HG03039 (cell line): Measurements from ENCODE around the gene KIRREL3.

Experiments
- ATAC-seq: cut with Tn5 transposase; IDR thresholded peaks from one replicate; pipeline ENCODE4 v1.9.1; 2021; ENCODE audit warnings: mild to moderate bottlenecking, moderate library complexity; ENCODE audit not compliant: unreplicated experiment

Gene KIRREL3

DNA sequence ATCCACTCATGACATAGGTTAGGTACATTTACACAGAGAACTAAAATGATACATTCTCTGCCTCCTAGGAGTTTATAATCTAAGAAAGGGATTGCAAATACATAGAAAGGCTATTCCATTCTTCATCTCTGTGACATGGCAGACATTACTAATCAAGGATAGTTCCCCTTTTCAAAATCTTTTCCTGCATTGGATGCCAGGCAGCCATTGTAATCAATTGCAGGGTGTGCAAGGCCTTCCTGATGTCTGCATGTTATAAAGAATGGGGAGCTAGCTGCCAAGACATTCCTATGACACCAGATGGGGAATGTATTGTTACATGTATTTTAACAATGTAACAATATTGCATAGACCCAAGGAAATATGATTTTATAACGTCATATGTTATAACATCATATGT, 82.0 kb downstream of the KIRREL3 start:
- ATAC-seq: no peak

DNA sequence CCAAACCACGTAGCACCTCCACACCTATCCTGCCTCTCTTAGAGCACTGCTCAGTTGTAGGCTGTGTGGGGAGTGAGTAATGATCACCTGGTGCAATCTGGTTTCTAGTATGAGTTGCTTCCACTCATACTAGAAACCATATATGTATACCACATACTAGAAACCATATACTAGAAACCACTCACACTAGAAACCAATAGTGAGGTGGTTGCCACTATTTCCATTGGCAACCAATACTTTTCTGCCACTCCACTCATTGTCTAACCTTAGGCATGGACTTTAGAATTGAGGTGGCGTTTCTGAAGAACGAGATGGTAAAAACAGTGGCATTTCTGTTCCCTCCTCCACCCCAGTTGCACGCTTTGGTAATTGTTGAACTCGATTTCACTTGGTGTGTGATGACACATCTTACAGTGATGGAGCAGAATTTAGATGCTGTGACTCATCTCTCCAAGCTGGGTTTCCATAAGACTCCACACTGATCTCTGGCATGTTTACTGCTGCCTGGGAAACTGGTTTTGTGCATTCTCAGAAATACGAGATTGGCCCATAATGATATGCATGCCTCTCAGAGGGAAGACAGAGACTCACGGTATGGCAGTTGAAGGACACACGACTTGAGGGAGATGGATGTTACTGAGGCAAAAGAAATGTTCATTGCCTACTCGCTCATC, 82.9 kb downstream of the KIRREL3 start:
- peak; percentile 95 for ATAC-seq

DNA sequence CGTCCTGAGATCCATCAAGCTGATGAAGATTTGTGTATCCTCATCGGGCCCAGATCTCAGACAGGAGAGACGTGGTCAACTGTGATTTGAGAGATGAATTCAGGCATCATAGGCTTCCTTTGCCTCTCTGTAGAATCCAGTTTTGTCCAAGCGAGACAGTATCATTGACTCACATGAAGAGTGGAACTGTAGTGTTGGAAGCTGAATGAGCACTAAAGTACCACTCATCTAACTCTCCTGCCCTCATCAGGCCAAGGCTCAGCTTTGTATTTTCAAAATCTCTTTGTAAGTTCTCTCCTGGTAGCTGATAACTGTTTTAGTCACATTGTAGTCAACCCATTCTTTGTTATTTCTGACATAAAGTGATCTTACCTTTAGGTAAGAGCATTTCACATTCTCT, 85.1 kb downstream of the KIRREL3 start:
- ATAC-seq: no peak

DNA sequence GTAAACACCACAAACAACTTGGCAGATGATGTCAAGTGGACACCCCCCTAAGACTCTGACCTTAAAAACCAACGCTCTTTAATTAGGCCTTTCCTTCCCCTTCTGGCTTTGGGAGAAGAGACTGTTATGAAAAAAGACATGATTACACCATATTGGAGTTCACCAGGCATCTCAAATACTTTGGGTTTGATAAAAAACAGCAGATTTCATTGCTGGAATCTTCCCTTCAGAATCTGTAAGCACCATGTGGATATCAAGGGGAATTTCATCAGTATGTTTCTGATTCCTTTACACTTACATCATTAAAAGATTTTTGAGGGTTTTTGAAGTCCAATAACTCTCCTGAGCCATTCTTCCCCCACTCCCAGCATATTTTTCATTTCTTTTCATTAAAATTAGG, 85.6 kb downstream of the KIRREL3 start:
- ATAC-seq: no peak

DNA sequence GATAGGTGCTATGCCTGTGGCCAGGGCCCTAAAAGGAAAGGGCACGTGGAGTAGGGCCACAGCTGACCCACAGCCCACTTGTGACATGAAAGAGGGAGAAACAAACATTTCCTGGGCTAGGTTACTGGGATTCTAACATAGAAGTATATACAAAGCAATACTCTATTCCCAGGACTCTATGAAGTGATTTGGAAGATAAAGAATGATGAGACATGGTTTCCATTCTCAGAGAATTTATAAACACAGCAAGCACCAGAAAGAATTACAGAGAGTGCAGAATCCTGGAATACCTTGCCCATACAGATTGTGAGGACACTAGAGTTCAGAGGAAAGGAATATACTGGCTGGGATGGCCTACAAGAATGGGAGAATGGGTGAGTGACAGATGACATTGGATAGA, 86.4 kb downstream of the KIRREL3 start:
- ATAC-seq: no peak

DNA sequence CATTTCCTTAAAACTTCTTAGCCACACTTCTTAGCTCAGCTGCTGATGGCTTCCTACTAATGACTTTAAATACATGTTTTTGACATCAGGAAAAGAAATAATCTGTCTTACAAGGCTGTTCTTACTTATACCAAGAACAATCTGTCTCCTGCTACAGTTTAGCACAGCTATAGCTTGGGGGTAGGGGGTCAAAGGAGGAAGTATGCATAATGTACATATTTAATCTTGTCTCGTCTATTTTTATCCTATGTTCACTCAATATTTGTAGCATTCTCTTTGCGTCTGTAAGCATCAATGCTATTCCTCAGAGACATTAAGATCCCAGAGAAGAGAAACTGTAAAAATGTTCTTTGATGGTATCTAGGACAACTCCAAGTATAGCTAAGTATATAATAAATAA, 96.0 kb downstream of the KIRREL3 start:
- ATAC-seq: no peak

DNA sequence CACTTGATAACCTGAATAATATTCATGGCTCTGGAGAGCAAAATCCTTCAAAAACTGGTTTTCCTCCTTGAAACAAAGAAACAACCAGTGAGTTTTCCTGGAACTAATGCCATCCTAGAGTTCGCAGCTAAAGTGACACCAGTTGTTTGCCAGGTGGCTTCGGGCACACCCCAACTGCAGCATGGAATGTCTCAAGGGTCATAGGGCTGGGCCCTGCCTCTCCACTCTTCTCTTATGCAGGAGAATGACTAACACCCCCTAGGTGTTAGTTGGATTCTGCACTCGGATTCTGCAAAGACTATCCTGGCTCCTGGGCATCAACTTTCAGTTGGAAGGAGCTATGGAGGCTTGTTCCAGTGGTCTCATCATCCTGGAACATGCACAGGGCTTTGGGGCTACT, 98.8 kb downstream of the KIRREL3 start:
- no peak for ATAC-seq

DNA sequence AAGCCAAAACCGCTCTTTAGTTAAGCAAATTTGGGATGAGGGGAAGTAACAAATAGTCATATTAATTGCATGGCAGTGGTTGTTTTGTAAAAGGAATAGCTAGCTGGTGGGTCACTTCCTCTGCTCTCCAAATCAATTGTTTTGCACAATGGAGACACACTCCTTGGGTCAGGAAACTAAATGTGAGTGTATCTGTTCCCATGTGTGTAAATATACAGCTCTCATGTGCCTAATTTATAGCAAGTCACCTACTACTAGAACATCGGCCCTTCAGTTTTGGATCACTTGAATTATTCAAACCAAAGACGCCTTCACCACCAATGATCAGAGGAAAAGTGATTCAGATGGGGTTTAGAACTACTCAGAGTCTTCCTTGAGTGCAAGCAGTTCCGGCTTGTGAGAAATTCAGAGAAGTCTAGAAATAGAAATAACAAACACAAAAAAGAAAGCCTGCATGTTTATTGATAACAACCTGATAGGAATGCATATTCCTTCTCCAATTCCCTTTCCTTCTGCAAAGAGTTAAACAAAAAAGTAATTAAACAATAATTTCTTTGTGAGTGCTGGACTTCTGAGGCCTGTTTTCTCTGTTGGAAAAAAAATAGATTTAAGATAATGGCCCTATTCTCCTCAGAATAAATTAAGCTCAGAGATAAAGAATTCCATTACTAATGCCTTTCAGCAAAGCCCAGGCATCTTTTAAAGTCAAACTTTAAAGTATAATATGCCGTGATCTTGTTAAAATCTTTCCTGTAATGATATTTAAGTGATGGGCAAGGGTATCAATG, 100.4 kb downstream of the KIRREL3 start:
- no peak for ATAC-seq

DNA sequence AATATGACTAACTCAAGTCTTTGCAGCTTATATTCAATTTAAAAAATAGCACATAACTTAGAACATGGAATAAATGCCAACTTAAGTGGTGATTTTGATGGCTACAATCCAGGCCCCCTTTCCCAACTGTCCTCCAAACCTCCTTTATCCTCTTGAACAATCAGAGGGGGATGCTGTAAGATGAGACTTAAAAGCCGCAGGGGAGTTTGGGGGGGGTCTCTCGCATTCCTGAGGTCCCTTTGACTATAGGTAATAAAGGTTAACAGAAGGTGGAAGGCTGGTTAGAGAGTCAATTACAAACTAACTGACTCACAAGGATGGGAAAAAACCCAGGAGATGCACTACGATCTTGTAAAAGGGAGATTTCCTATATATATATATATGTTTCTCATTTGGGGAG, 101.8 kb downstream of the KIRREL3 start:
- ATAC-seq: no peak

DNA sequence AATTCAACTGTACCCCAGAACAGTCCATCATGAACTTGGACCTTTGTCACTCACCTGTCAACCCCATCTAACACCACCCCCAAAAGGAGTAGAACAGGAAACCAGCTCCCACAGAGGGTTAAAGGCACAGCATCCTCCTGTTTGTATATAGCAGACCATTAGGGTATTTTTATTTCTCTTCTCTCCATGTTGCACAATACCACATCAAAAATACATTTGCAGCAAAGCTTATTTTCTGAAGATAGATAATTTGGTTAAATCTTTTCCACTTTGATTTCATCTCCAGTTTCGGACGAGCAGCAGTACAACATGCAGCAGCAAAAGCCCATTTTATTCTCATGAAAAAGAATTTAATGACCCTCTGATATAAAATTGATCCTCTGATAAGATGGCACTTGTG, 103.1 kb downstream of the KIRREL3 start:
- ATAC-seq: no peak

DNA sequence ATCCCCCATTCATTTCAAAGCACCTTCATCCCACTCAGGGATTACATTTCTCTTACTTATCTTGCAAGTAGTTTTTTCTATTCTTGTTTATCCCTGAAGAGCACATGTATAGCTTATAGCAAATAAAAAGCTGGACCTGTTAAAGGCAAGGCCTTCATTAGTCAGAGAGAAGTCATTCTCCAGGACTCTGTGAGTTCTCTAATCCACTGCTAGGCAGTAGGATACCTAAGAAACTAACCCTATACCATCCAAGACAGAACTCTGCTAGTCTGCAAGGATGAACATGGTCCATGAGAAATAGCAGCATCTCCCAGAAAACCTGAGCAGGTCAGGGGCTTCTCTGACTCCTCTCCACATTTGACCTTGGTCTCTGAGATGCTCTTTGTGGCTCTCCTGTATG, 104.5 kb downstream of the KIRREL3 start:
- no peak for ATAC-seq

DNA sequence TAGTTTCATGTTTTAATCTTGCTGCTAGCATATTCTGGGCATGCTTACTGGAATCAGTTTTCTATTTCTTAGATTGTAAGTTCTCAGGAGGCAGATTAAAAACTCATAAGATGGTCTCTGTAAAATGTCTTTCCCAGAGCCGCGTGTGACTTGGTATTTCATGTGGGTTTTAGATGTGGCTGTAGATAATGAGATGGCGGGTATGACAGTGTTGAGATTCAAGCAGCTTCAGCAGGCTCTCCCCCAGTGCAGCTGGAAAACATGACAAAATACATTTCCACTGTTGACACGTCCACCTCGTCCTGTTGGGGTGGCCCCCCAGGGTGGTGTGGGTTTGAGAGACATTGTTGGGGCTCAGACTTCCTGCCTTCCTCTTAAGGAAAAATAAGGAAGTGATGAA, 106.8 kb downstream of the KIRREL3 start:
- no peak for ATAC-seq

DNA sequence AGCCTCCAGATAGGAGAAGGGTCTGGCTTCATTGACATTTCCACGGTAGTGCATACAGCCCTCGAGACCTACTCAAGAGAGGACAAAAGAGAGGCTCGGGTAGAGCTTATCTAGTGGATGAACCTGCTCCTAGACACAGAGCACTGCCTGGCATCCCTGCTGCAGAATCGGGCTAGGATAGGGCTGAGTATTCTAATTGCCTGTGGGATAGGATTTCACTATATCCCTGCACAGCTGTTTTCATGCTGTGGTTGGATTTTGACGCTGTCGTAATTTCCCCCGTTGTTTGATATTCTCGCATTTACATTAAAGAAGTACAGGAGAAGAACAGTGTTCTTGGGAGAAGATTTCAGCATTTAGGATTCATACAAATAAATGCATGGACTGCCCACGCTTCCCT, 107.8 kb downstream of the KIRREL3 start:
- no peak for ATAC-seq

DNA sequence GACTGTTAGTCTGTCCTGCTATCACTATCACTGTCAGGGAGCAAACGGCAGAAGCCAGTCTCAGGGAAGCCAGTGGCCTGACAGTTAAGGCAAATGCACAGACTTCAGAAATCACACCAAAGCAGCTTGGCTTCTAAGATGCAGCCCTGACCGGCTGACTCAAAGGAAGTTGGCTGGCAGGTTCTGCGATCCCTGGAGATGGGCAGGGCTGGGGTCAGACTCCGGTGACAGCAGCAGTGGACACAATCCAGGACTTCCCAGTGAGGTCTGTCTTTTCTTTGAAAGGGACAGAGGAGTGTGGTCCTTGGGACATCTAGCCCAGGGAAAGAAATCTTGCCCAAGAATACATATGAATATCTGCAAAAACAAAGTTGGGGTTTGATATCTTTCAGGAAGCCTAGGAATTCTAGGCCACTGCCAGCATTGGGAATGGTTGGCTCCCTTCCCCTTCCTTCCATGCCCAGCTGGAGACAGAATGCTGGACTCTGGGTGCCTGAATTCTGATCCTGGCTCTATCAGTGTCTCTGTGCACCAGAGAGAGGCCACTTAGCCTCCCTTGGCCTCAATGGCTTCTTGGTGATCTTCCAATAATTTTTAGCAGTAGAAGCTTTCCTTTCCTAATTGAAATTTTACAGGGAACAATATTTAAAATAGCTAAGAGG, 108.9 kb downstream of the KIRREL3 start:
- no peak for ATAC-seq

DNA sequence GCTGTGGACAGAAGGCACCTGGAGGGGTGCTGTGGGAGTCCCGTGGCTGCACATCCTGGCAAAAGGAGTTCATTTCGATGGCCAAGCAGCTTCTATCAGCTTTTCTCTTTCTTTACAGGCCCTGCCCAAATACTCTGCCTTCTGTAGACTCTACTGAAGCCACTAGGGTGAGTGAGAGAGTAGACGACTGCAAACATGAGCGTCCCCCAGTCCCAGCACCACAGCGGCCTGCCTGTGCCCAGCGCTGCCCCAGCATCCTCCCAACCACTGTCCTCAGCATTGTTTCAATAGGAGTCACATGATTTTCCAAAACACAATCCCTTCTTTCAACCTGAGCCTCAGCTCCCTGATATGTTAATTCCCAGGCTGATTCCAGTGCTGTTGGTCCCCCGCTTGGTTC, 110.0 kb downstream of the KIRREL3 start:
- no peak for ATAC-seq

DNA sequence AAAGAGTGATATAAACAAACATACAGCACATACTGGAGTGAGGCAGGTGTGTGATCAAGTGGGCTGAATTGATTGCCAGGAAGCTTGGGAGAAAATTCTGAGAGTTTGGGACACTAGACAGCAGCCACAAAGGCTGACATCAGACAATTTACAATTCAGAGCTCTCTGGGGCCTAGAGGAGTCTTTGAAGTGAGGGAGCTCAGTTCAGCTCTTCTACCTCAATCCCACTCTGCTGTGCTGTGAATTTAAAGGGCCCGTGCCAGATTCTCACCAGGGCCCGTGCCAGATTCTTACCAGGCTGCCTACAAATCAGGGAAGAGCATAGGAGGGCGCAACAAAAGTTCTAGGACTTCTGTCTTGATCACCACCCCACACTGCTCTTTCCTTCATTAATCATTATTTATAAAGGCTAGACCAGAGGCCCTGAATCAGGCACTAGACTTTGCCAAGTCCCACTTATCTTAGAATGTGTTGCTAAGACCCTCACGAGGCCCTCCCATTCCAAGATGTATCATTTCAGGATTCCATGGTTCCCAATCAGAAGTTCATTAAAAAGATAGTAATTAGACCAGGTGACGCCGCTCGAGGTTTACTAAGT, 112.4 kb downstream of the KIRREL3 start:
- ATAC-seq: no peak

DNA sequence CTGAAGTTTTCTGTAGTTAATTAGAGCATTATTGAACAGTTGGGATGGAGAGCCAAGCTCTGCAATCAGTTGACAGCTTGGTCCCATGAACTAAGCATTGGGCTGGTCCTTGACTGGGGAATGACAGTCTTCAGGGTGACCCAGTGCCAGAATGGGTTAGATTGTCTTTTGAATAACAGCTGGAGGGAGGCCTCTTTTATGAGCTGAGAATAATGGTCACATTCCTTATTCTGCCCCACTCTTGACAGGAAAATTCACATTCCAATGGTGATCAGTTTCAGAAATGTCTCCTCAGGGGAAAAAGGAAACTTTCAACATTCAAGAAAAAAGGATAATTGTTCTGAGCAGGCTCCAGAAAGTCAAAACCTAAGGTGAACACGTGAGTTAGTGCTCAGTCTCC, 113.9 kb downstream of the KIRREL3 start:
- no peak for ATAC-seq

DNA sequence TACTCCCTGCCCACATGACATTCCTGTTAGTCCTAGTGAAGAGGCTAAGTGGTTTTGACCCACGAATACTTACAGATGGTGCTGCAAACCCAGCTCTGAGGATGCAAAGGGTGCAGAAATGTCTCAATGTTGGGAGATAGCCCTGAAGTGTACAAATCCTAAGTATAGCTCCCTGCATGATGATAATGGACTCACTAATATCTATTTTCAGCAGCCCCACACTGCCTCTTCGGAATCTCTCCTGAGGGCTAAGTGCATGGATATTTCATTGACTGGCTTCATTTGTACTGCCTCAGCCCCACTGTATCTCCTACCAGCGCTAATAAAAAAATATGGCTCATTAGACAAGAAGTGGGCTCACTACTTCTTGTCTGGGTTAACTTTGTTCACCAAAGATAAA, 114.5 kb downstream of the KIRREL3 start:
- ATAC-seq: no peak

DNA sequence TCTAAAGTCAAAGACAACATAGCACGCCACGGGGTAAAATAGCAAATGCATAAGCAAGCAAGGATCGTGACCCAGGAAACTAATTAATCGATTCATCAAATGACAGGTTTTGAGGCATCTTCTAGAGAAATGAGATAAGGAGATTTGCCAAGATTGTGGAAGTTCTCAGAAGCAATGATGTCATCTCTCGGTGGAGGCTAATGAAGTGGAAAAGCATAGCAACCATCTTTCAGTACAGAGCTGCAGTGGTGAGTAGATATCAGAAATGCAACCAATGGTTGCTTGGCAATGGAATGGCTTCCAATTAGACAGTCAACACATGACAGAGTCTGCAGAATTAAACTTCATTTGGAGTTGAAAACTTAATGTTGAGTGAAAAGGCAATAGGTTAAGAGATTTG, 116.0 kb downstream of the KIRREL3 start:
- no peak for ATAC-seq

DNA sequence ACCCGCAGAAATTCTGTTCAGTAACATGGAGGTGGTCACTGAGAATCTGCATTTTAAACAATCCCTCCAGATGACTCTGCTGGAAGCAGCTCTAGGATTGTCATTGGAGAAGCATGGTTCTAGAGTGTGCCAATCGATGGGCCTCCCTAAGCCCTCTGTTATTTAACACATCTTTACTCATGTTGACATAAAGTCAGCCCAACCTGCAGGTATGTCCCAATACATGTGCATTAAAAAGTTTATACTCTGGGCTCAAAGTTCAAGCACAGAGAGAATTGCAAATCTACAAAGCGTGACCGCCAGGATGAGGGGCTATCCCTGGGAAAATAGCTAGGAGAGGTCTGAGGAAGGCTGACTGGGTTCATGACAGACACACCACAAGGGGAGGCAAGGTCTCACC, 116.4 kb downstream of the KIRREL3 start:
- ATAC-seq: no peak

DNA sequence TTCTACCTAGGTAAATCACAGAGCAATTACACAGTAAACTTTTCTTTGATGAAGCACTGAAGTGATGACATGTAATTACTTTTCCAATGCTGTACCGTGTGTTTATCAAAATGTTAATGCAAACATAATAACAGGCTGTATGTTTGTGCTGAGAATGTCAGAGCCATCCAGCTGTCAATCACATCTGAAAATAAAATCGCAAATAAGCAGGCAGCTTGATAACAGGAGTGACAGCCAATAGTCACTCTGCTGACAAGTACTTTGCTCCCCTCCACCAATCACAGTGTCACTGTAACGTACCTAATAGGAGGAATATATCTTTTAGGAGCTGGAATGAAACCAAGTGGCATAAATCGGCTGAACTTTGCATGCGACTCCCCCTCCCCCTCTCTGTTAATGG, 119.7 kb downstream of the KIRREL3 start:
- no peak for ATAC-seq

DNA sequence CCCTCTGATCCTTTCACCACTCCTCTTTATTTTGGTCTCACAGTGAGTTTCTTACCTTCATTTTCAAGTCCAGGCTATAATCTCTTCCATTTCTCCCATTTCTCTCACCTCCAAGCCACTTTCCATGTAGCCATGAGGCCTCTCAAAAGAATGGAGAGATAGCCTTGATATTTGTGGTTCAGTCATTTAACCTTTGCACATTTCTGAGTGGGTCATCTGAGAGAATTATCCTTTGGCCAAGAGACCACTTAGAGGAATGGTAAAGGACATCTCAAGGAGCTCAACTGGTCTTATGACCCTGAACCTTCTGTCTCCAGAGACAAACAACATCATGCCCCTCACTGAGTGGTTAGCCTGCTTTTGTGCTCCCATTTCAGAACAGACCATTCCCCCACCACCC, 121.1 kb downstream of the KIRREL3 start:
- no peak for ATAC-seq
